Activated CD4-positive, alpha-beta memory T cell treated with anti-CD3 and anti-CD28 coated beads for 36 hours (primary cell): Measurements from ENCODE around the gene HHAT. TPM values are rescaled to one million over a fixed set of nuclear protein-coding genes. Genes with fewer than 3 reads are reported as not detected.

Source experiments
- CTCF ChIA-PET: fragments of 350-600 bp; sonication (Branson Sonifier 250); formaldehyde crosslinking; loops from one replicate; lab custom pipeline; 2021; ENCODE audit warnings: antibody characterized with exemption, inconsistent platforms; lab: Charles Lee
- POLR2A ChIA-PET: fragments of 350-600 bp; sonication (Branson Sonifier 250); formaldehyde crosslinking; loops from one replicate; lab custom pipeline; 2021; ENCODE audit warnings: antibody characterized with exemption; lab: Charles Lee
- DNase-seq: peaks from one replicate; pipeline ENCODE4 v3.0.0-alpha.2; 2020
- H3K27ac Mint-ChIP-seq: one replicate; pipeline ENCODE4 v1.8.0; 2021; ENCODE audit warnings: mixed read lengths
- H3K27me3 Mint-ChIP-seq: one replicate; pipeline ENCODE4 v1.8.0; 2021; ENCODE audit warnings: mixed read lengths
- H3K36me3 Mint-ChIP-seq: one replicate; pipeline ENCODE4 v1.8.0; 2021; ENCODE audit warnings: mixed read lengths
- H3K4me1 Mint-ChIP-seq: one replicate; pipeline ENCODE4 v1.8.0; 2021; ENCODE audit warnings: low read depth, mixed read lengths
- H3K4me3 Mint-ChIP-seq: one replicate; pipeline ENCODE4 v1.8.0; 2021; ENCODE audit warnings: mild to moderate bottlenecking, mixed read lengths
- H3K9me3 Mint-ChIP-seq: one replicate; pipeline ENCODE4 v1.8.0; 2021; ENCODE audit warnings: mixed read lengths
- intact Hi-C: fragments of 100-400 bp; cut with micrococcal nuclease; formaldehyde crosslinking; loops from one replicate; pipeline ENCODE4 v1.15.1; 2023
- total RNA-seq, 2 experiments: library from RNA; stranded (reverse); gene quantifications; one replicate each; pipeline ENCODE4 v1.2.3, GENCODE V29; 2021

Gene HHAT
- total RNA-seq, 2 experiments from 2014 or later = 1.6 to 1.8 TPM

DNA sequence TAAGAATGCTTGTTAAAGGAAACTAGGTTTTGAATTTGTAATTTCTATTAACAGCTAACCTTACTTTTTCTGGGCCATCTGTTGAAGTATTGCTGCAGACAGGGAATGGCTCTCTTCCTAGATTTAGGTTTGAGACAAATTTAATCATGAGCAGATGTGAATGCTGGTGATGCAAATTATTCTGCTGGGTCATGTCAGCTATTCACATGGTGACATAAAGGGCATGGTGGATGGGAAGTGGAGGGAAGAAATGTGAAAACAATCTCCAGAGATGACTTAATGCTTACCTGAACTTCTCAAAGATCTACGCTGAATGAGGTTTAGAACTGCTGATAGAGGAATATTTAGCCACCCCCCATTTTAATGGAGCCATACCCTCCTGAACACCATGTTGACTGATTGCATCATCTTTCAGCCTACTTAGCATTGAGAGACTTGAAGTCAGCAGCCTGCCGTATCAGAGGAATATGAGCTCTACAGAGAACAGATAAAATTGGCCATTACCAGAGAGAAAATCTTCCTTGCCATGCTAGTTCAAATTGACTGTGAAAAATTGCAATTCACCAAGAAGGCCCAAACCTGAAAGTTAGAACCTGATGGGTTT lies 138.8 kb downstream of the HHAT start:
- DNase-seq = no peak
- ChIA-PET CTCF (no interaction called here), POLR2A (no interaction called here)
- H3K27me3 Mint-ChIP-seq = peaks cover 2% of the 10 kb centered on the region
- H3K36me3 Mint-ChIP-seq = peaks cover 2% of the 10 kb centered on the region
- intact Hi-C loops = loop anchor here (5.0 kb wide), 1 partner anchor 665 kb away; the partner anchor contains the start of gene KCNH1
- no peak overlapping the region for H3K27ac Mint-ChIP-seq
- peaks cover 24% of the 10 kb centered on the region for H3K4me1 Mint-ChIP-seq
- H3K9me3 Mint-ChIP-seq = no peaks in the 10 kb centered on the region
- H3K4me3 Mint-ChIP-seq = no peak overlapping the region

- Mint-ChIP-seq H3K36me3 (peaks cover 2% of the 10 kb centered on the region), H3K27ac (no peak overlapping the region), H3K4me1 (peaks cover 12% of the 10 kb centered on the region), H3K9me3 (no peaks in the 10 kb centered on the region), H3K4me3 (no peak overlapping the region), H3K27me3 (no peaks in the 10 kb centered on the region)
- intact Hi-C loops = loop anchor here (5.0 kb wide), 1 partner anchor 663 kb away; the partner anchor contains the start of gene KCNH1
- ChIA-PET CTCF (no interaction called here), POLR2A (no interaction called here)
- DNase-seq = no peak
Observed at GRCh38 chr1:210469441-210469840, 140.7 kb downstream of the HHAT start.

- no peak for DNase-seq
- intact Hi-C loops = no loop called here
- Mint-ChIP-seq H3K27ac (no peak overlapping the region), H3K4me1 (no peaks in the 10 kb centered on the region), H3K36me3 (peaks cover 3% of the 10 kb centered on the region), H3K4me3 (no peak overlapping the region), H3K27me3 (no peaks in the 10 kb centered on the region), H3K9me3 (no peaks in the 10 kb centered on the region)
- ChIA-PET POLR2A (no interaction called here), CTCF (no interaction called here)
Observed at GRCh38 chr1:210475321-210475720, 146.6 kb downstream of the HHAT start.

DNA sequence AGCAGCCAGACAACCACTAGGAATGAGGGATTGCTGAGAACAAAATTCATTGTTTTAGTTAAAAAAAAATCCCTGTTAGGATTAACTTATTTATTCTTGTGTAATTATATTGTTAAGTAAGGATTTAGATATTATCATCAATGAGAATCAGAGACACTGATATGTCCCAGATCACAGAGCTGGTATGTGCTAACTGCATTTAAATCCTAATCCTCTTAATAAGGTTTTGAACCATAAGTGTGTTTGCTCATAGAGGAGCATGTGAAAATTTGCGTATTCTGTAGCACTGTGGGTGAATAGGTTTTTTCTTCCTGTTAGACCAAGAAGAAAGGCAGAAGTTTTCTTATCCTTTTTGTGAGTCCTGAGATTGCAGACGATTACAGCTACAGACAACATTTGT lies 147.1 kb downstream of the HHAT start:
- intact Hi-C loops = no loop called here
- no peaks in the 10 kb centered on the region for H3K9me3 Mint-ChIP-seq
- CTCF ChIA-PET = no interaction called here
- DNase-seq = no peak
- no peaks in the 10 kb centered on the region for H3K4me1 Mint-ChIP-seq
- peaks cover 3% of the 10 kb centered on the region for H3K36me3 Mint-ChIP-seq
- no peaks in the 10 kb centered on the region for H3K27me3 Mint-ChIP-seq
- POLR2A ChIA-PET = no interaction called here
- no peak overlapping the region for H3K4me3 Mint-ChIP-seq
- no peak overlapping the region for H3K27ac Mint-ChIP-seq

GRCh38 chr1:210476730-210477129 lies 148.0 kb downstream of the HHAT start:
- Mint-ChIP-seq H3K27ac (no peak overlapping the region), H3K27me3 (no peaks in the 10 kb centered on the region), H3K36me3 (peaks cover 3% of the 10 kb centered on the region), H3K4me1 (no peaks in the 10 kb centered on the region), H3K4me3 (no peak overlapping the region), H3K9me3 (no peaks in the 10 kb centered on the region)
- DNase-seq = no peak
- POLR2A ChIA-PET = no interaction called here
- intact Hi-C loops = no loop called here
- CTCF ChIA-PET = no interaction called here

GRCh38 chr1:210477328-210477924 lies 148.7 kb downstream of the HHAT start:
- H3K27me3 Mint-ChIP-seq = no peaks in the 10 kb centered on the region
- intact Hi-C loops = no loop called here
- no peak for DNase-seq
- H3K27ac Mint-ChIP-seq = no peak overlapping the region
- H3K4me1 Mint-ChIP-seq = no peaks in the 10 kb centered on the region
- peaks cover 3% of the 10 kb centered on the region for H3K36me3 Mint-ChIP-seq
- ChIA-PET CTCF (no interaction called here), POLR2A (no interaction called here)
- H3K9me3 Mint-ChIP-seq = no peaks in the 10 kb centered on the region
- H3K4me3 Mint-ChIP-seq = no peak overlapping the region

DNA sequence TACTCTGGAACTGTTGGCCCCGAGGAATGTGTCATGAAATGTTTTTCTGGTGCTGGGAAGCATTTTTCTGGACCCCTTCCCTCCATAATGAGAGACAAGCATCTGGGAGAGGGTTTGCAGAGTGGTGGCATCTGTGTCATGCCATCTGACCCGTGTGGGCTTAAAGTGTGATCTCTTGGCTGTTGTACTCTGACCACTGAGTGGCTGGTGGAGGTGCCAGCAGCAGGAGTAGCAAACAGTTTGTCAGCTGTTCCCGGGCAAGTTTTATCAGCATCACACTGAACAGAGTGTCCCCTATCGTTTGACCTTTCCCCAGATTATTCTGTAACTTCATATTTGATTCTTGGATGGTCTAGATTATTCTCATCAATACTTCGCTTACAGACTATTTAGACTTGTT lies 150.1 kb downstream of the HHAT start:
- no peak for DNase-seq
- ChIA-PET POLR2A (no interaction called here), CTCF (no interaction called here)
- H3K4me1 Mint-ChIP-seq = no peaks in the 10 kb centered on the region
- no peak overlapping the region for H3K4me3 Mint-ChIP-seq
- no peaks in the 10 kb centered on the region for H3K9me3 Mint-ChIP-seq
- H3K27me3 Mint-ChIP-seq = no peaks in the 10 kb centered on the region
- intact Hi-C loops = no loop called here
- H3K27ac Mint-ChIP-seq = no peak overlapping the region
- H3K36me3 Mint-ChIP-seq = peaks cover 3% of the 10 kb centered on the region

GRCh38 chr1:210482491-210482890 lies 153.8 kb downstream of the HHAT start:
- ChIA-PET POLR2A (no interaction called here), CTCF (no interaction called here)
- no peak for DNase-seq
- intact Hi-C loops = no loop called here
- H3K27ac Mint-ChIP-seq = no peak overlapping the region
- H3K4me3 Mint-ChIP-seq = no peak overlapping the region
- H3K9me3 Mint-ChIP-seq = no peaks in the 10 kb centered on the region
- H3K4me1 Mint-ChIP-seq = no peaks in the 10 kb centered on the region
- H3K27me3 Mint-ChIP-seq = no peaks in the 10 kb centered on the region
- no peaks in the 10 kb centered on the region for H3K36me3 Mint-ChIP-seq

DNA sequence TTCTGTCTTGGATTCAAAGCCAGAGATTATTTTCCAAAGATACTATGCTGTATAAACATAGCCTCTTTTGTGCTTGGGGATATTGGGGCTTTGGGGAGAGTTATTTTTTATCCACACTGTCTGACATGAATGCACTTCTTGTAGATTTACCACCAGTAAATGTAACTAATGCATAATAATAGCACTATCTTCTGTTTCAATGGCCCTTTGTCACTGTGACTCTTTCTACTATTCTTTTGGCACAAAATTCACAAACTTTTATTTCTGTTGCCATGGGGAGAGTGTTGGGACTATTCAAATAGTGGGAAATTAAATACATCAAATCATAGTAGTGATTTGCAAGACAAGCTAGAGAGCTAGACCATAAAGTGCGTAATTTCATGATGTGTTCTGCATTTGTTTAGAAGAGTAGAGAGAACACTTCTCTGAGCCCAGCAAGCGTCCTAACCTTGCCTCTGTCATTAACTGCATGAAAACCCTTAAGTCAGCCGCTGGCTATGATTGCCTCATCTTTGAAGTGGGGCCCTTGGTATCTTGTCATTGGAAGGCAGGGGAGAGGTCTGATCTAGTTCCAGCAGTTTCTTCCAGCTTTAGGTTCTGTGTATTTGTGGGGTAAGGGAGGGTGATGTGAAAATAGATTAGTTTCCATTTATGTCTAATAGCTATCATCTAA lies 154.4 kb downstream of the HHAT start:
- intact Hi-C loops = no loop called here
- H3K36me3 Mint-ChIP-seq = no peaks in the 10 kb centered on the region
- no peaks in the 10 kb centered on the region for H3K27me3 Mint-ChIP-seq
- H3K4me3 Mint-ChIP-seq = no peak overlapping the region
- CTCF ChIA-PET = no interaction called here
- no peak for DNase-seq
- POLR2A ChIA-PET = no interaction called here
- no peaks in the 10 kb centered on the region for H3K9me3 Mint-ChIP-seq
- H3K27ac Mint-ChIP-seq = no peak overlapping the region
- no peaks in the 10 kb centered on the region for H3K4me1 Mint-ChIP-seq

GRCh38 chr1:210483821-210484220 lies 155.1 kb downstream of the HHAT start:
- ChIA-PET CTCF (no interaction called here), POLR2A (no interaction called here)
- Mint-ChIP-seq H3K4me1 (no peaks in the 10 kb centered on the region), H3K36me3 (no peaks in the 10 kb centered on the region), H3K27me3 (no peaks in the 10 kb centered on the region), H3K9me3 (no peaks in the 10 kb centered on the region), H3K4me3 (no peak overlapping the region), H3K27ac (no peak overlapping the region)
- intact Hi-C loops = no loop called here
- DNase-seq = no peak

- Mint-ChIP-seq H3K4me1 (no peaks in the 10 kb centered on the region), H3K4me3 (no peak overlapping the region), H3K27me3 (no peaks in the 10 kb centered on the region), H3K27ac (no peak overlapping the region), H3K36me3 (no peaks in the 10 kb centered on the region), H3K9me3 (no peaks in the 10 kb centered on the region)
- POLR2A ChIA-PET = no interaction called here
- intact Hi-C loops = no loop called here
- DNase-seq = no peak
- CTCF ChIA-PET = interaction anchor here (1.6 kb wide), 1 partner anchor 647 kb away, joined by 5 read pairs; the partner anchor contains the start of gene KCNH1
Observed at GRCh38 chr1:210487021-210487420, 158.3 kb downstream of the HHAT start.

DNA sequence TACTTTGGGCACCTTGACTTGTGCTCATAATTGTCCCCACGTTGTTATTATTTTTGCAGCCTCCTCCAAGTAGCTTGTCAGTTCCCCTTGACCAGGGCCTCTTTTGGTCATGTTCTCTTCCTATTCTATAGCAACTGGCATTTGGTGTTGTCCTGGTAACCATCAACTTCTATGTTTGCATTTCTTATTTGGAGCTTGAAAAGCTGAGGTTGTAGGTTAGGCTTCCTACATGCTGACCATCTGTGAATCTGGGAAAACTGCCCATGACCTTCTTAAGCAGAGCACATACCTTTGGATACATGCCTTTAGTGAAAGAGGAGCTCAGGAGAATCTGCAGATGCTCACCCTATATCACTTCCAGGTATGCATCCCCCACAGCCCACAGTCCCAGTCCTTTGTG lies 160.8 kb downstream of the HHAT start:
- DNase-seq = no peak
- intact Hi-C loops = no loop called here
- Mint-ChIP-seq H3K4me1 (no peaks in the 10 kb centered on the region), H3K36me3 (no peaks in the 10 kb centered on the region), H3K4me3 (no peak overlapping the region), H3K9me3 (no peaks in the 10 kb centered on the region), H3K27me3 (no peaks in the 10 kb centered on the region), H3K27ac (no peak overlapping the region)
- ChIA-PET CTCF (no interaction called here), POLR2A (no interaction called here)

DNA sequence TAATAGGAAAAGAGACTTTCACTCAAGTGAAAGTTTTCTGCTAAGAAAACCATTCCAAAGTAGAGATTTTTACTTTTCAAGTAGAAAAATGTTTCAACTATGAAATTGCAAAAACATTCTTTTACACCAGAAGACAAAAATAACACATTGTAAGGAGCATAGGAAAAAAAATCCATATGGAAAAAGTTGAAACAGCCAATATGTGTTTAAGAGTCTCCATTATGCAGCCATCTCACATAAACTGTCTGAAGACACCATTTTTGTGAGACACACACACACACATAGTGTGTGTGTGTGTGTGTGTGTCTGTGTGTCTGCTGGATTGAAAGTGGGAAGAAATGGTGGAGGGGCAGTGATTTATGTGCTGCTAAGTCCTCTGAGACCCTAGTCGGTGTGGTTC lies 162.1 kb downstream of the HHAT start:
- H3K36me3 Mint-ChIP-seq = no peaks in the 10 kb centered on the region
- no peaks in the 10 kb centered on the region for H3K27me3 Mint-ChIP-seq
- H3K9me3 Mint-ChIP-seq = no peaks in the 10 kb centered on the region
- ChIA-PET POLR2A (no interaction called here), CTCF (no interaction called here)
- no peak for DNase-seq
- H3K27ac Mint-ChIP-seq = no peak overlapping the region
- intact Hi-C loops = no loop called here
- H3K4me3 Mint-ChIP-seq = no peak overlapping the region
- no peaks in the 10 kb centered on the region for H3K4me1 Mint-ChIP-seq
